ENCODE results near the gene KLK7. TPM values are rescaled to one million over a fixed set of nuclear protein-coding genes. Genes with fewer than 3 reads are reported as not detected.

Gene KLK7
- not detected in 2 replicates for total RNA-seq
- 0.43 TPM in 1 of 2 replicates, not detected in the other for polyA plus RNA-seq

DNA sequence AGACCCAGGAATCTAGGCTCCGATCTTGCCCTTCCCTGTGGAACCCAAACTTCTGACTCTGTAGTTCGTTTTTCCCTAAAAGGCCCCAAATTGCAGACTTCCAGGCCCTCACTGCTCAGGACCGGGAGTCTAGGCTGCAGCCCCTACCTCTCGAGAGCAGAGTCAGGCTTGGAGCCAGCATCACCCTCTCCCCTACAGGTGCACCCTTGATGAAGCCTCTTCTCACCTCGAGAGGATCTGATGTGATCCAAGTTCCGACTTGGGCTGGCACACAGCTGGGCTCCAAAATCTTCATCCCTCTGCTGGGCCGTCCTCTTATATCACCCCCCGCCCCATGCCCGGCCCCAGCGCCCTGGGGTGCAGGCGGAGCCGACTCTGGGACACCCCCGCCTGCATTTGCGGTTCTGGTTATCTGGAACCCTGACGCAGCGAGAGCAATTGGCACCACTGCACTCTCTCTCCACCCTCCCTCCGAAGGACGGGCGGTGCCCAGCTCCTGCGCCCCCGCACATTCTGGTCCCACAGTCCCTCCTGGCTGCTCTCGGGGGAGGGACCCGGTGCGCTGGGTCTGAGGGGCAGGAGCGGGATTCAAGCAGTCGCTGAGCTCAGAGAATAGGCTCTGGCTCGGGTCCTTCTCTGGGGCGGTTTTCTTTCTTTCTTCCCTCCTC is at the start of gene KLK7:
KLK7 (minus strand) TSS at position 293 of the 668 bp plus-strand sequence. CDS start 1,518 bp downstream, outside the sequence.
- H3K27me3 ChIP-seq = peaks cover 34% of the 10 kb centered on the region
- H3K27ac ChIP-seq = no peak within 1 kb of the TSS
- no peak for DNase-seq (ENCODE audit: low read depth in 1 of 2, low spot score in 1 of 2)
- H3K36me3 ChIP-seq = no peaks in the 10 kb centered on the region
- H3K9me3 ChIP-seq (ENCODE audit: low read depth) = no peaks in the 10 kb centered on the region
- no peak within 1 kb of the TSS for H3K4me3 ChIP-seq
- H3K4me1 ChIP-seq (ENCODE audit: low read depth) = no peaks in the 10 kb centered on the region
- TF ChIP-seq, protein P1, sequence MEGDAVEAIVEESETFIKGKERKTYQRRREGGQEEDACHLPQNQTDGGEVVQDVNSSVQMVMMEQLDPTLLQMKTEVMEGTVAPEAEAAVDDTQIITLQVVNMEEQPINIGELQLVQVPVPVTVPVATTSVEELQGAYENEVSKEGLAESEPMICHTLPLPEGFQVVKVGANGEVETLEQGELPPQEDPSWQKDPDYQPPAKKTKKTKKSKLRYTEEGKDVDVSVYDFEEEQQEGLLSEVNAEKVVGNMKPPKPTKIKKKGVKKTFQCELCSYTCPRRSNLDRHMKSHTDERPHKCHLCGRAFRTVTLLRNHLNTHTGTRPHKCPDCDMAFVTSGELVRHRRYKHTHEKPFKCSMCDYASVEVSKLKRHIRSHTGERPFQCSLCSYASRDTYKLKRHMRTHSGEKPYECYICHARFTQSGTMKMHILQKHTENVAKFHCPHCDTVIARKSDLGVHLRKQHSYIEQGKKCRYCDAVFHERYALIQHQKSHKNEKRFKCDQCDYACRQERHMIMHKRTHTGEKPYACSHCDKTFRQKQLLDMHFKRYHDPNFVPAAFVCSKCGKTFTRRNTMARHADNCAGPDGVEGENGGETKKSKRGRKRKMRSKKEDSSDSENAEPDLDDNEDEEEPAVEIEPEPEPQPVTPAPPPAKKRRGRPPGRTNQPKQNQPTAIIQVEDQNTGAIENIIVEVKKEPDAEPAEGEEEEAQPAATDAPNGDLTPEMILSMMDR (IDR thresholded peaks at IDR 0.05; ENCODE audit: low read depth, low read length) = no peak

DNA sequence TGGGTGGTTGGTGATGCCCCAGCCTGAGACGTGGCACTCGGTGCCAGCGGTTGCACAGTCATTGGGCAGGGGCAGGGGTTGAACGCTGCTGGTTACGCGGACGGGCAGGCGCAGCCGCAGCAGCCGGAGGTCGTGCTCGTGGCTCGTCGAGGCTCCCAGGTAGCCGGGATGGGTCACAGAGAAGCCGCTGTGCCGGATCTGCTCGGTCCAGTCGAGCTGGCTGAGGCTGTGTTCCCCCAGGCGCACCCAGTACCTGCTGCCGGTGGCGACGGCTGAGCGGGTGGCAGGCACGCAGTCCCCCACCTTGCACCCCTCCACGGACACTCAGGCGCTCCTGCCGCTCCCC is 48.1 kb upstream of the KLK7 start:
- no peak overlapping the region for H3K4me3 ChIP-seq
- no peak overlapping the region for H3K27ac ChIP-seq
- peaks cover 4% of the 10 kb centered on the region for H3K27me3 ChIP-seq
- no peaks in the 10 kb centered on the region for H3K4me1 ChIP-seq (ENCODE audit: low read depth)
- H3K9me3 ChIP-seq (ENCODE audit: low read depth) = no peaks in the 10 kb centered on the region
- TF ChIP-seq, protein P1 (IDR thresholded peaks at IDR 0.05; ENCODE audit: low read depth, low read length) = no peak
- H3K36me3 ChIP-seq = no peaks in the 10 kb centered on the region
- DNase-seq (ENCODE audit: low read depth in 1 of 2, low spot score in 1 of 2) = no peak

GRCh38 chr19:51031220-51031879 is 47.6 kb upstream of the KLK7 start:
- Histone ChIP-seq H3K27ac (no peak overlapping the region), H3K4me1 (ENCODE audit: low read depth) (no peaks in the 10 kb centered on the region), H3K9me3 (ENCODE audit: low read depth) (no peaks in the 10 kb centered on the region), H3K27me3 (peaks cover 4% of the 10 kb centered on the region), H3K4me3 (no peak overlapping the region), H3K36me3 (no peaks in the 10 kb centered on the region)
- TF ChIP-seq, protein P1 (IDR thresholded peaks at IDR 0.05; ENCODE audit: low read depth, low read length) = no peak
- DNase-seq (ENCODE audit: low read depth in 1 of 2, low spot score in 1 of 2) = no peak

- Histone ChIP-seq H3K4me3 (no peak overlapping the region), H3K27ac (no peak overlapping the region), H3K9me3 (ENCODE audit: low read depth) (no peaks in the 10 kb centered on the region), H3K4me1 (ENCODE audit: low read depth) (no peaks in the 10 kb centered on the region), H3K36me3 (no peaks in the 10 kb centered on the region), H3K27me3 (peaks cover 4% of the 10 kb centered on the region)
- TF ChIP-seq, protein P1 (IDR thresholded peaks at IDR 0.05; ENCODE audit: low read depth, low read length) = no peak
- DNase-seq (ENCODE audit: low read depth in 1 of 2, low spot score in 1 of 2) = no peak
Measured at GRCh38 chr19:51030631-51031030, 46.9 kb upstream of the KLK7 start.

DNA sequence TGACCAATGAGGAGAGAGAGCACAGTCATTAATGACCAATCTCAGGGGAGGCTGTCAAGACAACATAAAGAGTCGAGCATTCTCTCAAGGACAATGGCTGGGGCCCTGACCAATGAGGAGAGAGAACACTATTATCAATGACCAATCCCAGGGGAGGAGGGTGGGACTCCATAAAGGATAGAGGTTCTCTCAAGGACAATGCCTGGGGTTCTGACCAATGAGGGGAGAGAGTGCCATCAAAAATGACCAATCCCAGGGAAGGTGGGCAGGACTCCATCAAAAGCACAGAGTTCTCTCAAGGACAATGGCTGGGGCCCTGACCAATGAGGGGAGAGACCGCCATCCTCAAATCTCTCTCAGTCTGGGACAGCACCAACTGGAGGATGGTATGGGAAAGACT is 46.0 kb upstream of the KLK7 start:
- H3K36me3 ChIP-seq = no peaks in the 10 kb centered on the region
- H3K27ac ChIP-seq = no peak overlapping the region
- peaks cover 3% of the 10 kb centered on the region for H3K27me3 ChIP-seq
- no peaks in the 10 kb centered on the region for H3K9me3 ChIP-seq (ENCODE audit: low read depth)
- TF ChIP-seq, protein P1 (IDR thresholded peaks at IDR 0.05; ENCODE audit: low read depth, low read length) = no peak
- DNase-seq (ENCODE audit: low read depth in 1 of 2, low spot score in 1 of 2) = no peak
- no peaks in the 10 kb centered on the region for H3K4me1 ChIP-seq (ENCODE audit: low read depth)
- H3K4me3 ChIP-seq = no peak overlapping the region
